ENCODE results near the gene LRRTM4. TPM values are rescaled to one million over a fixed set of nuclear protein-coding genes. Genes with fewer than 3 reads are reported as not detected.

Gene LRRTM4
- total and polyA plus RNA-seq, 2 experiments from 2014 or later = not detected

DNA sequence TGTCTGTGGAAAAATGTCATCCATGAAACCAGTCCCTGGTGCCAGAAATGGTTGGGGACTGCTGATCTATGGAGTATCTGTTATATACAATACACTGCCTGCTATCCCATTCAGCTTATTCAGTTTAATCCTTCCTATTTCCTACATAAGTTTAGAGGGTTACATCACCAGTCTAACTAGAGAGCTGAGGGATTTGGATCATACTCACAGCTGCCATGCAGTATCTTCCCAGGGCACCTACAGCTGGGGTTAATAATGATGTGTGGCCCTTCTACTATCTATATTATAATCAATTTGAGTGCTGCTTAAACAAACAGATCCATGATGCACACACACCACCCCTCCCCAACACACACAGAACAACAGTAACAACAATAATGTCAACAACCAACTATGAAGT is 524.0 kb downstream of the LRRTM4 start:
- no peak overlapping the region for H3K27ac ChIP-seq
- H3K9me3 ChIP-seq (ENCODE audit: low read depth) = no peaks in the 10 kb centered on the region
- H3K9ac ChIP-seq = no peak overlapping the region
- H3K4me1 ChIP-seq (ENCODE audit: insufficient read depth) = no peaks in the 10 kb centered on the region
- H2AFZ ChIP-seq = no peak overlapping the region
- in situ Hi-C loops (cut with MboI) = no loop called here
- no peak overlapping the region for H3K4me3 ChIP-seq
- H3F3A ChIP-seq (ENCODE audit: insufficient read depth) = no peaks in the 10 kb centered on the region
- no peak overlapping the region for H3K4me2 ChIP-seq (ENCODE audit: unreplicated experiment)
- H3K36me3 ChIP-seq (ENCODE audit: low read depth) = no peaks in the 10 kb centered on the region
- no peaks in the 10 kb centered on the region for H4K20me1 ChIP-seq (ENCODE audit: insufficient read depth)
- no peaks in the 10 kb centered on the region for H3K9me2 ChIP-seq (ENCODE audit: insufficient read depth)
- H3K27me3 ChIP-seq (replicated peaks; ENCODE audit: insufficient read depth) = no peaks in the 10 kb centered on the region
- TF ChIP-seq EZH2phosphoT487 (IDR thresholded peaks at IDR 0.05; ENCODE audit: insufficient read depth, low read depth) (no peak), EZH2 (IDR thresholded peaks at IDR 0.05; ENCODE audit: insufficient read depth, poor library complexity, severe bottlenecking) (no peak)
- no peak for DNase-seq
- no peaks in the 10 kb centered on the region for H3K79me2 ChIP-seq (ENCODE audit: insufficient read depth)

DNA sequence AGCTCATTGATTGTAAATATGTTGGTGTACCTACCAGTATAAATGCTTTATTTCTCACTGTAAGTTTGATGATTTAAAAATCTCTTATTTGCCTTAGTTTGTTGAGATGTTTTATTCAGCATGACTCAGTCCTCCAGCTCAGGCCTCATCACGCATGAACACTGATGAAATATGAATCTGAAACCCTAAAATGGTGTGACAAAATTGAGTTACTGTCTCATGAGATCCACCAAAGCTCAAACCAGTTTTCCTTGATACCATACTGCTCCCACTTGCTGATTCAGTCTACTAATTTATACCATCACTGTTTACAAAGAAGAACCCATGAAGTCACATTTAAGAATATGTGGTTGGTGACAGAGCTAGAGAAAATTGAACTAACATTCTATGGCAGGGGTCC is 524.9 kb downstream of the LRRTM4 start:
- Histone ChIP-seq H3K9me2 (ENCODE audit: insufficient read depth) (no peaks in the 10 kb centered on the region), H4K20me1 (ENCODE audit: insufficient read depth) (no peaks in the 10 kb centered on the region), H3K79me2 (ENCODE audit: insufficient read depth) (no peaks in the 10 kb centered on the region), H2AFZ (no peak overlapping the region), H3K27ac (no peak overlapping the region), H3K9ac (no peak overlapping the region), H3K4me1 (ENCODE audit: insufficient read depth) (no peaks in the 10 kb centered on the region), H3F3A (ENCODE audit: insufficient read depth) (no peaks in the 10 kb centered on the region), H3K4me3 (no peak overlapping the region), H3K4me2 (ENCODE audit: unreplicated experiment) (no peak overlapping the region), H3K9me3 (ENCODE audit: low read depth) (no peaks in the 10 kb centered on the region), H3K36me3 (ENCODE audit: low read depth) (no peaks in the 10 kb centered on the region), H3K27me3 (replicated peaks; ENCODE audit: insufficient read depth) (no peaks in the 10 kb centered on the region)
- no peak for DNase-seq
- in situ Hi-C loops (cut with MboI) = no loop called here
- WGBS, 2 experiments (ENCODE audit: low coverage in 1 of 2, low lambda C conversion rate in 2 of 2, missing lambda C conversion rate in 2 of 2) = 24 to 26% methylated on average over 1 of the region's 1 CpG
- TF ChIP-seq EZH2 (IDR thresholded peaks at IDR 0.05; ENCODE audit: insufficient read depth, poor library complexity, severe bottlenecking) (no peak), EZH2phosphoT487 (IDR thresholded peaks at IDR 0.05; ENCODE audit: insufficient read depth, low read depth) (no peak)

DNA sequence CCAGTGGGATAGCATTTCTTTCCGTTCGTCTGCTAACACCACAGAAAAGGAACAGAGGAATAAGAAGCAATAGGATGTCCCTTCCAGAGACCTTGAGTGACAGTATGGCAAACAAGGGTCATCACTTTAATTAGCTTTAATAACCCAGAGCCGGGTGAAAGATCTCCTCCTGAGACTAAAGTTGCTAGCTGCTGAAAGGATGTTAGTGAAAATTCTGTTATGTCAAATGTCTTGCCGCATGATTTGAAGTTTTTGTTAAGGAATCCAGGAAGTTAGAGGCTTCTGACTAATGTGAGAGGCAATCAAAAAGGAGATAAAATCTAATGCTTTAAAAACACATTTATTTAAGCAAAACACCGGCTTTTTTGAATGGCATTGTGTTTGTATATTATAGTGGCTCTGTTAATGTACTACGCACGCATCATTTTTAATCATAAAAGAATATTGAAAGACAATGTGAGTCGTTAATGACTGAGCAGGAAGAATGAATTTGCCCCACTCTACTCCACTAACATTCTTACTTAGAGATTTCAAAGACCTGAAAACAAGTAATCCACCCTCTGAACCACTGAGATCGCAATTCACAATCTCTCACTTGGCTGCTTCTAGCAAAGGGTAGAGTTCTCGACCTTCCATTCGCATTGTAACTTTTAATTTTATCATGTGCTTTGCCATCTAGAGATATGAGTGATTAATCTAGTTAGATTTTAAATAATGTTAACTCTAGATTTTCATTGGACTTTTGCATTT is 536.6 kb downstream of the LRRTM4 start:
- no peak for DNase-seq
- no peak for TF ChIP-seq EZH2 (IDR thresholded peaks at IDR 0.05; ENCODE audit: insufficient read depth, poor library complexity, severe bottlenecking)
- Histone ChIP-seq H3K4me2 (ENCODE audit: unreplicated experiment) (no peak overlapping the region), H3K9ac (no peak overlapping the region), H3K27me3 (replicated peaks; ENCODE audit: insufficient read depth) (no peaks in the 10 kb centered on the region), H3K27ac (no peak overlapping the region), H2AFZ (no peak overlapping the region), H3K4me3 (no peak overlapping the region), H3K9me2 (ENCODE audit: insufficient read depth) (no peaks in the 10 kb centered on the region), H3K36me3 (ENCODE audit: low read depth) (no peaks in the 10 kb centered on the region), H3F3A (ENCODE audit: insufficient read depth) (no peaks in the 10 kb centered on the region), H3K4me1 (ENCODE audit: insufficient read depth) (no peaks in the 10 kb centered on the region), H4K20me1 (ENCODE audit: insufficient read depth) (no peaks in the 10 kb centered on the region), H3K9me3 (ENCODE audit: low read depth) (no peaks in the 10 kb centered on the region), H3K79me2 (ENCODE audit: insufficient read depth) (no peaks in the 10 kb centered on the region)
- WGBS, 2 experiments (ENCODE audit: low coverage in 1 of 2, low lambda C conversion rate in 2 of 2, missing lambda C conversion rate in 2 of 2) = 24% methylated on average over 11 of the region's 11 CpGs
- in situ Hi-C loops (cut with MboI) = no loop called here

DNA sequence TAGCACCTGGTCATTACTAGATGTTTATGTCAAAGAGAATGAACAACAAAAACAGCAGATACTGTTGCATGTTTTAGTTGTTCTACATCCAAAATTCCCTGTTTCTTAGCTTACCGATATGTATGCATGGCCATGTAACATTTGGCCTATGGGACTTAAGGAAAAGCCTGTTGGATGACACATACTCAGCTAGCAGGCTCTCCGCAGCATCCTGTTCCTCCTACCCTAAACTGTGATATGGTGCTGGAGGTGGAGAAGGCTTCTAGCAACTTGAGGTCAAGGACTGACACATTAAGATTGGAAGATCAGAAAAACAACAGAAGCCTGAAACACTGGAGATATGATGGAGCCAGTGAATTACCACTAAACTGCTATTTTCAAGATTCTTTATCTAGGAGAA is 537.8 kb downstream of the LRRTM4 start:
- Histone ChIP-seq H3K27ac (no peak overlapping the region), H3K9ac (no peak overlapping the region), H3F3A (ENCODE audit: insufficient read depth) (no peaks in the 10 kb centered on the region), H3K36me3 (ENCODE audit: low read depth) (no peaks in the 10 kb centered on the region), H3K79me2 (ENCODE audit: insufficient read depth) (no peaks in the 10 kb centered on the region), H4K20me1 (ENCODE audit: insufficient read depth) (no peaks in the 10 kb centered on the region), H3K4me2 (ENCODE audit: unreplicated experiment) (no peak overlapping the region), H3K4me1 (ENCODE audit: insufficient read depth) (no peaks in the 10 kb centered on the region), H3K9me3 (ENCODE audit: low read depth) (no peaks in the 10 kb centered on the region), H3K9me2 (ENCODE audit: insufficient read depth) (no peaks in the 10 kb centered on the region), H2AFZ (no peak overlapping the region), H3K27me3 (replicated peaks; ENCODE audit: insufficient read depth) (no peaks in the 10 kb centered on the region), H3K4me3 (no peak overlapping the region)
- in situ Hi-C loops (cut with MboI) = no loop called here
- TF ChIP-seq EZH2 (IDR thresholded peaks at IDR 0.05; ENCODE audit: insufficient read depth, poor library complexity, severe bottlenecking) (no peak), EZH2phosphoT487 (IDR thresholded peaks at IDR 0.05; ENCODE audit: insufficient read depth, low read depth) (no peak)
- no peak for DNase-seq
- 29 to 50% methylated on average over 2 of the region's 2 CpGs for whole genome bisulfite sequencing, 2 experiments (ENCODE audit: low coverage in 1 of 2, low lambda C conversion rate in 2 of 2, missing lambda C conversion rate in 2 of 2)

Data from GM23248 (cell line).